Effector memory CD8-positive, alpha-beta T cell (primary cell): Measurements from ENCODE around the gene TNS2.
A peak's percentile ranks its signal among the peaks of the same experiment; 100 is the strongest.
"Not testable (repeated sequence)": the region's sequence is repeated elsewhere in the genome, so short reads cannot be mapped to it uniquely, and the experiment has no call there.

Experiments
- ATAC-seq: fragments of 150-1000 bp; cut with Tn5 transposase; replicated peaks from 2 replicates; pipeline ENCODE4 v1.10.0; 2021; ENCODE audit warnings: mild to moderate bottlenecking, moderate library complexity
- DNase-seq, 3 experiments: peaks; one replicate each; pipeline ENCODE4 v3.0.0; 2021
- H3K27ac Mint-ChIP-seq, 2 donors: one replicate each; pipeline ENCODE4 v1.8.0; 2022; ENCODE audit warnings: mild to moderate bottlenecking in 2 of 2, mixed read lengths in 2 of 2, moderate library complexity in 2 of 2
- H3K27me3 Mint-ChIP-seq, 2 donors: one replicate each; pipeline ENCODE4 v1.8.0; 2022; ENCODE audit warnings: mixed read lengths in 2 of 2
- H3K36me3 Mint-ChIP-seq: one replicate; pipeline ENCODE4 v1.8.0; 2022; ENCODE audit warnings: mild to moderate bottlenecking, moderate library complexity, mixed read lengths; ENCODE audit not compliant: insufficient read depth
- H3K4me1 Mint-ChIP-seq, 2 donors: one replicate each; pipeline ENCODE4 v1.8.0; 2022; ENCODE audit warnings: low read depth in 2 of 2, mixed read lengths in 2 of 2
- H3K4me3 Mint-ChIP-seq, 2 donors: one replicate each; pipeline ENCODE4 v1.8.0; 2022; ENCODE audit warnings: mild to moderate bottlenecking in 2 of 2, mixed read lengths in 2 of 2, moderate library complexity in 2 of 2
- H3K9me3 Mint-ChIP-seq, 2 donors: one replicate each; pipeline ENCODE4 v1.8.0; 2022; ENCODE audit warnings: mixed read lengths in 2 of 2

TNS2 gene

GRCh38 chr12:53025250-53025649 is 24.6 kb upstream of the TNS2 start:
- no peaks in the 10 kb centered on the region for H3K4me1 Mint-ChIP-seq
- no peaks in the 10 kb centered on the region for H3K27me3 Mint-ChIP-seq
- H3K4me3 Mint-ChIP-seq = no peak overlapping the region
- no peak for DNase-seq
- ATAC-seq = no peak
- no peaks in the 10 kb centered on the region for H3K9me3 Mint-ChIP-seq
- peak overlapping the region in 1 of 2 donors; percentile 23 for H3K27ac Mint-ChIP-seq
- peaks cover 98% of the 10 kb centered on the region for H3K36me3 Mint-ChIP-seq

DNA sequence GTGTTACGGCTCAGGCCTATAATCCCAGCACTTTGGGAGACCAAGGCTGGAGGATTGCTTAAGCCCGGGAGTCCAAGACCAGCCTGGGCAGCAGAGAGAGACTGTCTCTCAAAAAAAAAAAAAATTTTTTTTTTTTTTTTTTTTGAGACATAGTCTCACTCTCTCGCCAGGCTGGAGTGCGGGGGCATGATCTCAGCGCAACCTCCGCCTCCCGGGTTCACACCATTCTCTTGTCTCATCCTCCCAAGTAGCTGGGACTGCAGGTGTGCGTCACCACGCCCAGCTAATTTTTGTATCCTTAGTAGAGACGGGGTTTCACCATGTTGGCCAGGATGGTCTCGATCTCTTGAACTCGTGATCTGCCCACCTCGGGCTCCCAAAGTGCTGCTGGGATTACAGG is 22.9 kb upstream of the TNS2 start:
- ATAC-seq = not testable (repeated sequence)

DNA sequence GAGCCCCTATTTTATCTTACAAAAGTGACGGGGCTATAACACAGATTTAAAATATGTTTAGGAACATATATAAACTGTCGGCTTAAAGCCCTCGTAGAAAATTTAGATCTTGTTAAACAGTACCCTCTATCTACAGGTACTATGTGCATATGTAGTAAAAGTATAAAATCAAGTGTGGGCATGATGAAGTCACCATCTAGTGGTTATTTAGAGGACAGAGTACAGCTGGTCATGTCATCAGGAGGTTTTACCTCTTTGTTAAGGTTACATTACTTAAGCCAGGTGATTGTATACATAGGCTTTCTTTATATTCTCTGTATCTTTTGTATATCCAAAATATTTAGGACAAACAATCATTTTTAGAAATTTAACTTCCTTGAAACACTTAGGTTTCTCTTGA is 18.2 kb upstream of the TNS2 start:
- ATAC-seq (no peak), DNase-seq (no peak)
- no peaks in the 10 kb centered on the region for H3K9me3 Mint-ChIP-seq
- peaks cover 2 to 8% of the 10 kb centered on the region in 2 donors for H3K4me1 Mint-ChIP-seq
- no peak overlapping the region for H3K27ac Mint-ChIP-seq
- peaks cover 99% of the 10 kb centered on the region for H3K36me3 Mint-ChIP-seq
- no peak overlapping the region for H3K4me3 Mint-ChIP-seq
- H3K27me3 Mint-ChIP-seq = no peaks in the 10 kb centered on the region

More for the DNA sequence above, 22.9 kb upstream of the TNS2 start:
- DNase-seq, H3K27me3 Mint-ChIP-seq, H3K4me3 Mint-ChIP-seq, H3K9me3 Mint-ChIP-seq, H3K4me1 Mint-ChIP-seq: not testable (repeated sequence)
- Mint-ChIP-seq H3K27ac (peak overlapping the region in 1 of 2 donors; percentile 38), H3K36me3 (peaks cover 99% of the 10 kb centered on the region)

GRCh38 chr12:53033832-53034231 is 16.0 kb upstream of the TNS2 start:
- not testable (repeated sequence) for H3K9me3 Mint-ChIP-seq, H3K4me3 Mint-ChIP-seq, H3K27me3 Mint-ChIP-seq, ATAC-seq, DNase-seq
- H3K4me1 Mint-ChIP-seq = peaks cover 5 to 16% of the 10 kb centered on the region in 2 donors
- H3K36me3 Mint-ChIP-seq = peaks cover 96% of the 10 kb centered on the region
- H3K27ac Mint-ChIP-seq = peak overlapping the region in 1 of 2 donors; percentile 68

- peaks cover 9 to 19% of the 10 kb centered on the region in 2 donors for H3K4me1 Mint-ChIP-seq
- ATAC-seq = no peak
- DNase-seq = no peak
- no peak overlapping the region for H3K4me3 Mint-ChIP-seq
- H3K27me3 Mint-ChIP-seq = no peaks in the 10 kb centered on the region
- H3K36me3 Mint-ChIP-seq = peaks cover 96% of the 10 kb centered on the region
- peak overlapping the region in 1 of 2 donors; percentile 68 for H3K27ac Mint-ChIP-seq
- no peaks in the 10 kb centered on the region for H3K9me3 Mint-ChIP-seq
Measured at GRCh38 chr12:53034459-53034858, 15.4 kb upstream of the TNS2 start.

- ATAC-seq (no peak), DNase-seq (no peak)
- H3K27me3 Mint-ChIP-seq = no peaks in the 10 kb centered on the region
- H3K4me3 Mint-ChIP-seq = no peak overlapping the region
- H3K4me1 Mint-ChIP-seq = peaks cover 9 to 11% of the 10 kb centered on the region in 2 donors
- H3K36me3 Mint-ChIP-seq = peaks cover 94% of the 10 kb centered on the region
- no peak overlapping the region for H3K27ac Mint-ChIP-seq
- no peaks in the 10 kb centered on the region for H3K9me3 Mint-ChIP-seq
Measured at GRCh38 chr12:53036802-53037201, 13.1 kb upstream of the TNS2 start.

- DNase-seq (no peak), ATAC-seq (no peak)
- H3K4me1 Mint-ChIP-seq = peaks cover 7 to 11% of the 10 kb centered on the region in 2 donors
- no peaks in the 10 kb centered on the region for H3K9me3 Mint-ChIP-seq
- H3K27me3 Mint-ChIP-seq = no peaks in the 10 kb centered on the region
- H3K36me3 Mint-ChIP-seq = peaks cover 75% of the 10 kb centered on the region
- no peak overlapping the region for H3K27ac Mint-ChIP-seq
- no peak overlapping the region for H3K4me3 Mint-ChIP-seq
Measured at GRCh38 chr12:53039851-53040250, 10.0 kb upstream of the TNS2 start.

- H3K36me3 Mint-ChIP-seq = peaks cover 49% of the 10 kb centered on the region
Measured at GRCh38 chr12:53042607-53043454, 7.0 kb upstream of the TNS2 start.

GRCh38 chr12:53044052-53044581 is 5.7 kb upstream of the TNS2 start:
- Mint-ChIP-seq H3K4me1 (peaks cover 4 to 16% of the 10 kb centered on the region in 2 donors), H3K4me3 (no peak overlapping the region), H3K9me3 (no peaks in the 10 kb centered on the region), H3K27ac (no peak overlapping the region), H3K36me3 (peaks cover 36% of the 10 kb centered on the region), H3K27me3 (no peaks in the 10 kb centered on the region)
- ATAC-seq (no peak), DNase-seq (no peak)

More at GRCh38 chr12:53042607-53043454, 7.0 kb upstream of the TNS2 start:
- DNase-seq (no peak), ATAC-seq (no peak)
- H3K27ac Mint-ChIP-seq = peak overlapping the region in 1 of 2 donors; percentile 13
- H3K4me1 Mint-ChIP-seq = peaks cover 14 to 22% of the 10 kb centered on the region in 2 donors
- no peaks in the 10 kb centered on the region for H3K27me3 Mint-ChIP-seq
- H3K4me3 Mint-ChIP-seq = no peak overlapping the region
- H3K9me3 Mint-ChIP-seq = no peaks in the 10 kb centered on the region

DNA sequence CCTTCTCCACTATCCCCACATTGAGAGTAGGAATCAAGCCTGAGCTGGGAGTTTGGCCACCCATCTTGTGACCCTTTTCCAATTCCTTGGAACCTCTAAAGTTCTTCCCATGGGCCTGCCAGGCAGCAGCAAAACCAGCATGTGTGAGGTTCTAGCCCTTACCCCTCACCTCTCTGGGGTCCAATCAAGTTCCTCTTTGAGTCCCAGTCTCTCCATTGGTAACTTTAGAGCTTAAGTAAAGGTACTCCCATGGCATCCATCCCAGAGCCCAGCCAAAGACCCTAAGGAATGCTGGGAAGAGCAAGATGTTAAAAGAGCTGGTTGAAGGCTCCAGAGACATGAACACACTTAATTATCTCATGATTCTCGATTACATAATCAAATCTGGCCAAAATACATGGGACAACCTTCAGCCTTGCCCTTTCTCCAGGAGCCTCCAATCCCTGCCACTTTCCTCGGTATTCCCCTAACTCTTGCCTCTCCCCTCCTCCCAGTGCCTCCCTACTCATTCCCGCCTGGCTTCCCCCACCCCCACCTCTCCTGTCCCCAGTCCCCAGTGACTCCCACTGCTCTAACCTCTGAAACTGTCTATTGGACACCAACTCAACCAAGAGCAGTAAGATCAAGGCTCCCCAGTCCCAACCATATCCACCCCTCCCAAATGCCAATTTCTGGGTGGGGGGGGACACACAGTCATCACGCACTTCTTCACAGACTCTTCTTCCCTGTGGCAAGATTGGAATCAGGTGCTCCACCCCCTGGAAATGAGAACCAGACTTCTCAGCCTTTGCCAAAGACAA is 4.8 kb upstream of the TNS2 start:
- peaks cover 4 to 15% of the 10 kb centered on the region in 2 donors for H3K4me1 Mint-ChIP-seq
- H3K4me3 Mint-ChIP-seq = peak overlapping the region; percentile 88 to 93
- DNase-seq = no peak
- no peak for ATAC-seq
- no peaks in the 10 kb centered on the region for H3K9me3 Mint-ChIP-seq
- peaks cover 26% of the 10 kb centered on the region for H3K36me3 Mint-ChIP-seq
- H3K27ac Mint-ChIP-seq = peak overlapping the region in 1 of 2 donors; percentile 24
- H3K27me3 Mint-ChIP-seq = no peaks in the 10 kb centered on the region

GRCh38 chr12:53045696-53046045 is 4.2 kb upstream of the TNS2 start:
- Mint-ChIP-seq H3K4me1 (peaks cover 4 to 17% of the 10 kb centered on the region in 2 donors), H3K27ac (peak overlapping the region in 1 of 2 donors; percentile 85), H3K4me3 (peak overlapping the region; percentile 88 to 93), H3K27me3 (no peaks in the 10 kb centered on the region), H3K36me3 (peaks cover 20% of the 10 kb centered on the region), H3K9me3 (no peaks in the 10 kb centered on the region)
- no peak for ATAC-seq
- DNase-seq = no peak

DNA sequence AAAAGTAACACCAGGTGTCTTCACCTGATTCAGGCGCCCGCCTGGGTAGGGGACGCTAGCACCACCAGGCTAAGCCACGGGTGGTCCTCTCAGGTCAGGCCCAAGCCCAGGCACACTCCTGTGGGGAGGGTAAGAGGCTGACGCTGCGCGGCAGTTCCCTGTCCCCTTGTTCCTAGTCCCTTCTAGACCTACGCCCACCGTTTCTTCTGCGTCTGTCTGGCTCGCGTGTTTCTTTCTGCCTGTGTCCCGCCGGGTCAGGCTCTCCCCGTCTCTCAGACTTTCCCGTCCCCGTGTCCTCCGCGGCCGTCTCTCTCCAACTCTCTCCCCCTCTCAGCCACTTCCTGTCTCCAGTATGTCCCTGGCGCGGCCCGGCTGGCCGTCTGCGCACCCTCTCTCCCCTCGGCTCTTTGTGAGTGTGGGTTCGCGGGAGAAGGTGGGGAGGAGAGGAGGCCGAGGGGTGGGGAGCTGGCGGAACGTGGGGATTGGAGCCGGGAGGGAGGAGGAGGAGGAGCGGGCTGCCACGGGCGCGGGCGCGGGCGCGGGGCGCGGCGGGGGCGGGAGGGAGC is 3.1 kb upstream of the TNS2 start:
- Mint-ChIP-seq H3K4me3 (peak overlapping the region; percentile 88 to 93), H3K36me3 (peaks cover 12% of the 10 kb centered on the region), H3K27ac (peak overlapping the region; percentile 85 to 92), H3K9me3 (no peaks in the 10 kb centered on the region), H3K4me1 (peaks cover 4 to 17% of the 10 kb centered on the region in 2 donors), H3K27me3 (no peaks in the 10 kb centered on the region)
- peak; percentile 20 to 51 (median 40) for DNase-seq
- ATAC-seq = peak; percentile 24
